ENCODE data around the gene ZNF641.

ZNF641 gene

GRCh38 chr12:48331399-48331798, 19.3 kb downstream of the ZNF641 start:
- peaks cover 6% of the 10 kb centered on the region for H3K27me3 ChIP-seq (ENCODE audit: insufficient read depth, low read depth, severe bottlenecking)
- TF ChIP-seq, protein P1, sequence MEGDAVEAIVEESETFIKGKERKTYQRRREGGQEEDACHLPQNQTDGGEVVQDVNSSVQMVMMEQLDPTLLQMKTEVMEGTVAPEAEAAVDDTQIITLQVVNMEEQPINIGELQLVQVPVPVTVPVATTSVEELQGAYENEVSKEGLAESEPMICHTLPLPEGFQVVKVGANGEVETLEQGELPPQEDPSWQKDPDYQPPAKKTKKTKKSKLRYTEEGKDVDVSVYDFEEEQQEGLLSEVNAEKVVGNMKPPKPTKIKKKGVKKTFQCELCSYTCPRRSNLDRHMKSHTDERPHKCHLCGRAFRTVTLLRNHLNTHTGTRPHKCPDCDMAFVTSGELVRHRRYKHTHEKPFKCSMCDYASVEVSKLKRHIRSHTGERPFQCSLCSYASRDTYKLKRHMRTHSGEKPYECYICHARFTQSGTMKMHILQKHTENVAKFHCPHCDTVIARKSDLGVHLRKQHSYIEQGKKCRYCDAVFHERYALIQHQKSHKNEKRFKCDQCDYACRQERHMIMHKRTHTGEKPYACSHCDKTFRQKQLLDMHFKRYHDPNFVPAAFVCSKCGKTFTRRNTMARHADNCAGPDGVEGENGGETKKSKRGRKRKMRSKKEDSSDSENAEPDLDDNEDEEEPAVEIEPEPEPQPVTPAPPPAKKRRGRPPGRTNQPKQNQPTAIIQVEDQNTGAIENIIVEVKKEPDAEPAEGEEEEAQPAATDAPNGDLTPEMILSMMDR (IDR thresholded peaks at IDR 0.05; ENCODE audit: low read depth, low read length), result no peak
- no peaks in the 10 kb centered on the region for H3K36me3 ChIP-seq
- H3K4me3 ChIP-seq (ENCODE audit: low read depth, low read length), result no peak overlapping the region
- no peak overlapping the region for H3K27ac ChIP-seq
- no peaks in the 10 kb centered on the region for H3K9me3 ChIP-seq (ENCODE audit: severe bottlenecking)
- DNase-seq, result no peak

GRCh38 chr12:48329199-48329939, 21.4 kb downstream of the ZNF641 start:
- Histone ChIP-seq H3K4me3 (ENCODE audit: low read depth, low read length) (no peak overlapping the region), H3K27me3 (ENCODE audit: insufficient read depth, low read depth, severe bottlenecking) (peaks cover 6% of the 10 kb centered on the region), H3K9me3 (ENCODE audit: severe bottlenecking) (peaks cover 3% of the 10 kb centered on the region), H3K36me3 (no peaks in the 10 kb centered on the region), H3K27ac (no peak overlapping the region)
- TF ChIP-seq, protein P1 (IDR thresholded peaks at IDR 0.05; ENCODE audit: low read depth, low read length), result no peak
- no peak for DNase-seq

- Histone ChIP-seq H3K36me3 (no peaks in the 10 kb centered on the region), H3K27ac (no peak overlapping the region), H3K9me3 (ENCODE audit: severe bottlenecking) (peaks cover 2% of the 10 kb centered on the region), H3K4me3 (ENCODE audit: low read depth, low read length) (no peak overlapping the region), H3K27me3 (ENCODE audit: insufficient read depth, low read depth, severe bottlenecking) (no peaks in the 10 kb centered on the region)
- TF ChIP-seq, protein P1 (IDR thresholded peaks at IDR 0.05; ENCODE audit: low read depth, low read length), result no peak
- no peak for DNase-seq
These were observed 34.2 kb downstream of the ZNF641 start for GRCh38 chr12:48316491-48316890.

DNA sequence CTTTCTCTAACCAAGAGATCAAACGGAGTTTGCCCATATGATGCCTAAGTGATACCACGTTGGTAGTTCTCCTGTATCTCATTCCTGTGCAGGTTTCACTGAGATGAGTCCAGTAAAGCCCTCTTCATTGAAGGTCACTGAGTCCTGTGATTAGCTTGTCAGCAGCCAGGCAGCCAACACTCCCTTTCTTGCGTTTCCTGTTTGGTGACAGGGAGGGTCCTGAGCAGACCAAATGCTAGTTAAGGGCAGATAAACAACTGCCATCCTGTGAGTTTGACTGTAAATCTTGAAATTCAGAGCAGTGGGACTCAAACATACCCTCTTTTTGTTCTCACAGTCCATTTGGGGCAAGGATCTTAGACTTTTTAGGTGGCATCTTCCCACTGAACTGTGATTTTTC, 39.4 kb downstream of the ZNF641 start:
- no peak overlapping the region for H3K27ac ChIP-seq
- H3K4me3 ChIP-seq (ENCODE audit: low read depth, low read length), result no peak overlapping the region
- TF ChIP-seq, protein P1 (IDR thresholded peaks at IDR 0.05; ENCODE audit: low read depth, low read length), result no peak
- peaks cover 2% of the 10 kb centered on the region for H3K9me3 ChIP-seq (ENCODE audit: severe bottlenecking)
- H3K36me3 ChIP-seq, result no peaks in the 10 kb centered on the region
- H3K27me3 ChIP-seq (ENCODE audit: insufficient read depth, low read depth, severe bottlenecking), result peaks cover 29% of the 10 kb centered on the region
- DNase-seq, result no peak

- DNase-seq, result no peak
- no peaks in the 10 kb centered on the region for H3K36me3 ChIP-seq
- TF ChIP-seq, protein P1 (IDR thresholded peaks at IDR 0.05; ENCODE audit: low read depth, low read length), result no peak
- no peak overlapping the region for H3K4me3 ChIP-seq (ENCODE audit: low read depth, low read length)
- no peaks in the 10 kb centered on the region for H3K9me3 ChIP-seq (ENCODE audit: severe bottlenecking)
- peaks cover 43% of the 10 kb centered on the region for H3K27me3 ChIP-seq (ENCODE audit: insufficient read depth, low read depth, severe bottlenecking)
- no peak overlapping the region for H3K27ac ChIP-seq
These were observed 43.5 kb downstream of the ZNF641 start for GRCh38 chr12:48307269-48307668.

DNA sequence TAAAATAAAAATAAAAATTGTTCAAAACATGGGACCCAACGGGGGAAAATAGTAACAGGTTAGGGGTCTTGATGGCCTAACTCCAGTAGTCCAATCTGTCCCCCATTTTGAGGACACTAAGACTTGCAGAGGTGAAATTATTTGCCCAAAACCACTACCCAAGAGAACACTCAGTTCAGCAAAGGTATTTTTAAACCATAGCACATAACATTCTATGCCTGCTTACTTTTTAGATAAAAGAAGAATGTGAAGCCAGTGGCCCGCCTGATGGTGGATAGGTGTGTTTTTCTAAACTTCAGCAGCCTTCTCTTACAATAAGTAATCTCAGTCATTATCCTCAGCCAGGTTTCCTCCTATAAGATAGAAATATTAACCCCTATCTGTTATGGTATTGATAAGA, 45.5 kb downstream of the ZNF641 start:
- no peaks in the 10 kb centered on the region for H3K9me3 ChIP-seq (ENCODE audit: severe bottlenecking)
- DNase-seq, result no peak
- H3K27ac ChIP-seq, result no peak overlapping the region
- TF ChIP-seq, protein P1 (IDR thresholded peaks at IDR 0.05; ENCODE audit: low read depth, low read length), result no peak
- H3K27me3 ChIP-seq (ENCODE audit: insufficient read depth, low read depth, severe bottlenecking), result peaks cover 39% of the 10 kb centered on the region
- no peaks in the 10 kb centered on the region for H3K36me3 ChIP-seq
- H3K4me3 ChIP-seq (ENCODE audit: low read depth, low read length), result no peak overlapping the region
